NCI-H446 (cell line): ENCODE data around the gene DOHH.

Experiments used
- DNase-seq, 2 experiments: peaks; one replicate each; lab custom pipeline; 2025; lab: John Stamatoyannopoulos, UW

DOHH gene

GRCh38 chr19:3441089-3441985 lies 59.1 kb downstream of the DOHH start:
- DNase-seq = no peak
